ENCODE results near the gene KCNQ2.
"Not testable (repeated sequence)": the region's sequence is repeated elsewhere in the genome, so short reads cannot be mapped to it uniquely, and the experiment has no call there.

KCNQ2 gene

DNA sequence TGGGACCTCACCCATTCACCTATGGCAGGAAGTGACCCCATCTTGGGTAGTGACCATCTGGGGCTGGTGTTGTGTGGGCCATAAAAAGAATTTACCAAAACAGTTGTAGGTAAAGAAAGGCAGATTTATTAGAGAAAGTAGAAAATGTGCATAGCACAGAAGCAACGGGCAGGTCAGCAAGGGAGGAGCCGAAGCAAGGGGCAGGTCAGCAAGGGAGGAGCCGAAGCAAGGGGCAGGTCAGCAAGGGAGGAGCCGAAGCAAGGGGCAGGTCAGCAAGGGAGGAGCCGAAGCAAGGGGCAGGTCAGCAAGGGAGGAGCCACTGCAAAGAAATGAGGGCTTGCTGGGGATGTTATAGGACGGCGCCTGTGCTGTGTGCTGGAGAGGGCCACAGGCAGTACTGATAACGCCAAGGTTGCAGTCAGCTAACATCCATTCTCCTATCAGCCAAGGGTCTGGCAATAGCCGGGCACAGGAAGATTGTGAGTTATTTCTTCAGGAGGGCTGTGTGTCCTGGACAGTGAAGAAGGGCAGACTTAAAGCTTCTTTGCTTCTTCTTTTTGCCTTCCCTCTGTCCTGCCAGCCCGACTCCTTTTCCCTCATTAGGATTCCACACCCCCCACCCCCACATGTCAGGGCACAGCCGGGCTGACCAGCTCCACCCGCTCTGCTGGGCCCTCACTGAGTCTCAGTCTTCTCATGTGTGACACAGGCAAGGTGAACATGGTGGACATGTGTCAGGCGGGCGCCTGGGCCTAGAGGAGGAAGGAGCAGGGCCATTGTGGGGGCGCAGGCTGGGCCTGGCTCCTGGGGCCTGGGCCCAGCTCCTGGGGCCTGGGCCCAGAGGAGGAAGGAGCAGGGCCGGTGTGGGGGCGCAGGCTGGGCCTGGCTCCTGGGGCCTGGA lies 79.7 kb downstream of the KCNQ2 start:
- DNase-seq (ENCODE audit: low read depth in 1 of 2, low spot score in 1 of 2), result no peak

DNA sequence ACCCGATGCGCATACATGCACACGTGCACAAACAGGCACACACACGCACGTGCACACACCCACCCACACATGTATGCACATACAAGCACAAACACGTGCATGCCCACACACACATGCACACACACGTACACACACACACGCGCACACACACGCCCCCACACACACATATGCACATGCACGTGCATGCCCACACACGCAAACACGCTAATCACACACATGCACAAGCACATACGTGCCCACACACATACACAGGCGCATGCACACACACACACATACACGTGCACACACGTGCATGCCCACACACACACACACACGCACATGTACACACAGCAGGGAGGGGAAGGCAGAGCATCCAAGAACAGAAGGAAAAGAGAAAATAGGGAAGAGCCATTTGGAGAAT lies 84.5 kb downstream of the KCNQ2 start:
- DNase-seq (ENCODE audit: low read depth in 1 of 2, low spot score in 1 of 2), result no peak

GRCh38 chr20:63387393-63387792 lies 85.1 kb downstream of the KCNQ2 start:
- DNase-seq (ENCODE audit: low read depth in 1 of 2, low spot score in 1 of 2), result no peak

- DNase-seq (ENCODE audit: low read depth in 1 of 2, low spot score in 1 of 2), result no peak
These were observed 86.0 kb downstream of the KCNQ2 start for GRCh38 chr20:63386491-63386890.

DNA sequence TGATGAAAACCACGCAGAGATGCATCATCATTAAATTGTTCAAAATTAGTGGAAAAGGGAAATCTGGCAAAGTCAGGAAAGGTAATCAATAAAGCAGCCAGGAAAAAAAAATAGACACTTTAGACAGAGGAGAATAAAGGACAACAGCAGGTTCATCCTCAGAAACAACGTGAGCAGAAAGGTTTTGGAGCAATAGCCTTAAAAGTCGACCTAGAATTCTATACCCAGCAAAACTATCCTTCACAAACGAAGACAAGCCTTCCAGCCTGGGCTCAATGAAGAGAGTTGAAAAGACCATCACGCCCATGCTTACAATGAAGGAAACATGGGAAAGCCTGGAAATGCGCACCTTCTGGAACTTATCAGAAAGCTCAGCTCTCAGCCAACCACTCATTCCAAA lies 86.6 kb downstream of the KCNQ2 start:
- DNase-seq (ENCODE audit: low read depth in 1 of 2, low spot score in 1 of 2), result no peak

GRCh38 chr20:63384336-63384735 lies 88.1 kb downstream of the KCNQ2 start:
- no peak for DNase-seq (ENCODE audit: low read depth in 1 of 2, low spot score in 1 of 2)

- no peak for DNase-seq (ENCODE audit: low read depth in 1 of 2, low spot score in 1 of 2)
These were observed 88.9 kb downstream of the KCNQ2 start for GRCh38 chr20:63383556-63383955.

GRCh38 chr20:63382551-63383300 lies 89.7 kb downstream of the KCNQ2 start:
- DNase-seq (ENCODE audit: low read depth in 1 of 2, low spot score in 1 of 2), result no peak

DNA sequence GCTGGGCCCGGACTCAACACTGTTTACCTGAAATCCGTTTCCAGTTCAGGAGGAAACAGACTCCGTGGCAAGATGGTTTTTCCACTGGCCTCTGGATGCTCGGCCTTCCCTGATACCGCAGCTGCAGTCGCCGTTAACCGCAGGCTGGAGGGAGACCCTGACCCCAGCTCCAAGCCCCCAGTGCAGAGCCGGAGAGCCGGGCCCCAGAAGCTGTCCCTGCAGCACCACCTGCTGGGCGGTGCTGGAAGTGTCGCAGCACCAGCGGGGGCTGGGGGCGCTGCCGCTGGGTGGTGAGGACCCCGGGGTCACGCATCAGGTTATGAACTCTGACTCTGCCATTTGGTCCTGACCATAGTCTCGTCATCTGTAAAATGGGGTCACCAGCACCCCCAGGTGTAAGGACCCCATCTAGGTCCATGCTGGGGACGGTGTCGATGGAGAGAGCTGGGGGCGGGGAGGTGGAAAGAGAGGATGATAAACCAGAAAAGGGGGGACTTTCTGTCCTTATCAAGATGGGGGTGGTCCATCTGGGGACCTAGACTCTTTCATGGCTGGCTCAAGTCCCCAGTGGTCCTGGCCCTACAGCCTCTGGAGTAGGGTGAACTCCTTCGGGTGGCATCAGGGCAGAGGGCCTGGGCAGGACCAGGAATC lies 90.5 kb downstream of the KCNQ2 start:
- DNase-seq (ENCODE audit: low read depth in 1 of 2, low spot score in 1 of 2), result peak; percentile 9 to 12

DNA sequence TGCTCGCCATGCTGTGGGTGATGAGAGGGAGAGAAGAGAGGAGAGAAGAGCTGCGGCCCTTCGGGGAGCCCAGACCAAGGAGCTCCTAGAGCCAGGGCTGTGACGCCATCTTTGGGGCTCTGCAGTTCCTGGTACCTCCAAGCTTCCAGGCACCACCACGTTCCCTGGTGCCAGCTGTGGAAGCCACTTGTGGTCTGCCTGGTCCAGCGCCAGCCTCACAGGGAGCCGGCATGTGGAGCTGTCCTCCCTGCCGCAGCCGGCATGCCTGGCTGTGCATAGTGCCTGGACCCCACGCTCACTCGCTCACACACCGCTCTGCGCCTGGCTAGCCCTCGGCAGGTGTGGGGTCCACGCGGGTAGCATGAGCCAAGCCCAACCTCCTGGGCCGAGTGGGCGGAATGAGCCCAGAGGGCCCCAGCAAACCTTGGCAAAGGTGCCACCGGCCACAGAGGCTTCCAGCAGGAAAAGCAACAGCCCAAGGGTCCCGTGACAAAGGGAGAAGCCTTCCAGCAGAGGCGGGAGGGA lies 92.0 kb downstream of the KCNQ2 start:
- DNase-seq (ENCODE audit: low read depth in 1 of 2, low spot score in 1 of 2), result no peak

GRCh38 chr20:63379872-63380271 lies 92.6 kb downstream of the KCNQ2 start:
- DNase-seq (ENCODE audit: low read depth in 1 of 2, low spot score in 1 of 2), result not testable (repeated sequence)

GRCh38 chr20:63379296-63379695 lies 93.2 kb downstream of the KCNQ2 start:
- no peak for DNase-seq (ENCODE audit: low read depth in 1 of 2, low spot score in 1 of 2)

DNA sequence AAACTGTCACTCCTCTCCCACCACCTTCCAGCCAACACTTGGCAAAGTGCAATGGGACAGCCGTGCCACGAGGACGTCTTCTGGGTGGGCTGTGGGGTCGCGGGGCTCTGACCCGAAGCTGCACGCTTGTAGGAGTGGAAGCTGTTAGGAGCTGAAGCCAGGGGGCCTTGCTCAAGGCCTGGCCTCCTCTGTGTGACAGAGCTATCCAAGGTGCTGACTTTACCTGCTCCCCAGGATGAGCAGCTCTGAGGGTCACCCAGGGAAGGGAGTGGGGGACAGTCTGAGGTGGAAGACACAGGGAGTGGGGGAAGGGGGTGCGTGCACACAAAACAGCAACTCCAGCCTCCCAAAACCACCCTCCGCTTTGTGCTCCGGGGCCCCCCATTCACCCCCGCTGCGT lies 93.8 kb downstream of the KCNQ2 start:
- DNase-seq (ENCODE audit: low read depth in 1 of 2, low spot score in 1 of 2), result no peak

DNA sequence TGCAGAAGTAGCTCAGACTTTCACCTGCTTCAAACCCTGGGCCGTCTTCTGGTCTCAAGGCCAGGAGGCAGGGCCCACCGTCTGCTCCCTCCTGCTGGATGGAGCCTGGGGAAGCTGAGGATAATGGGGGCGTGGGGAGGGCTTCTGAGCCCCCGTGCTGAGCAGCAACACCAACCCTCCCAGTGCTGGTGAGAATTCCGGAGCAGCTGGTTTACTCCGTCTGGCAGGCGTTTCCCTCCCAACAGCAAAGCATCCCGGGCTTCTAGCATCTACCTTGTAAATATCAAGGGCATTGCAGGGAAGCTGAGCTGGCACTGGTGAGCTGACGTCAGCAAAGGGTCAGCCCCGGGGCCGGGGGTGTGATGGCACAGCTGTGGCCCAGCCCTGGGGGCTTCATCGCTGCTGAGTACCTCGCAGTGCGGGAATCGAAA lies 94.5 kb downstream of the KCNQ2 start:
- no peak for DNase-seq (ENCODE audit: low read depth in 1 of 2, low spot score in 1 of 2)

DNA sequence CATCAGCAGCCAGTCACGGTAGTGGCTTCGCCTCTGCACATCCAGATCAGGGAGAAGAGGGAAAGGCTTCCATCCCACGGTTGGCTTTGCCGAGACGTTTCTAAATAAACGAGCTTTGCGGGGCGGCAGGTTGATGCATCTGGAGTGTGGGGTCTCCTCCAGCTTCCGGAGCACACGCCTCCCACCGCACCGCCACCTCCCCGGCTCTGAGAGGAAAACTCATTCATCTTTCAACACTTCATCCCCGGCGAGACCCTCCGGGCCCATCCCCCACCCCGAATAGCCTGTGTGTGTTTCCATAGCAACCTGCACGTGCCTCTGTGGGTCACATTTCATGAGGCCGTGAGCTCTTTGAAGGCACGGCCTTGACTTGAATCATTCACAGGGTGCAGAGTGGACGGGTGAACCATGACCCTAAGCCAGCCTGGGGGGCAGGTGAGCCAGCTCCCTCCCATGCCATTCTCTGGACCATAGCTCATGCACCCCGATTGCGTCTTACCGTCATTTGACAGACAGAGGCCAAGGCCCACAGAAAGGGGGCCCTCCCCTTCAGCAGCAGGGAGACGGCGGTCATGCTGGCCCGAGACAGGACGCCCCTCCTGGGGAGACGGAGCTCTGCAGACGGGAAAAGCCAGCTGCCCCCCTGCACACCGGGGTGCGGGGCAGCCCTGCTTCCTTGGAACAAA lies 95.1 kb downstream of the KCNQ2 start:
- no peak for DNase-seq (ENCODE audit: low read depth in 1 of 2, low spot score in 1 of 2)

- DNase-seq (ENCODE audit: low read depth in 1 of 2, low spot score in 1 of 2), result no peak
These were observed 95.9 kb downstream of the KCNQ2 start for GRCh38 chr20:63376283-63377250.

DNA sequence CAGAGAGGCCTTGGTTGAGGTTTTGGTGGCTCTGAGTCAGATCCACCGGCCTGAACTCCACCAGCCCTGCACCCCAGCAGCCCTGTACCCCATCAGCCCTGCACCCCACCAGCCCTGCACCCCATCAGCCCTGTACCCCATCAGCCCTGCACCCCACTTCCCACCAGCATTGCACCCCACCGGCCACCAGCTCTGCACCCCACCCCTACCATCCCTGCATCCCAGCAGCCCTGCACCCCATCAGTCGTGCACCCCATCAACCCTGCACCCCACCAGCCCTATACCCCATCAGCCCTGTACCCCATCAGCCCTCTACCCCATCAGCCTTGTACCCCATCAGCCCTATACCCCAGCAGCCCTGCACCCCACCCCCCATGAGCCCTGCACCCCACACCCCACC lies 97.0 kb downstream of the KCNQ2 start:
- no peak for DNase-seq (ENCODE audit: low read depth in 1 of 2, low spot score in 1 of 2)

DNA sequence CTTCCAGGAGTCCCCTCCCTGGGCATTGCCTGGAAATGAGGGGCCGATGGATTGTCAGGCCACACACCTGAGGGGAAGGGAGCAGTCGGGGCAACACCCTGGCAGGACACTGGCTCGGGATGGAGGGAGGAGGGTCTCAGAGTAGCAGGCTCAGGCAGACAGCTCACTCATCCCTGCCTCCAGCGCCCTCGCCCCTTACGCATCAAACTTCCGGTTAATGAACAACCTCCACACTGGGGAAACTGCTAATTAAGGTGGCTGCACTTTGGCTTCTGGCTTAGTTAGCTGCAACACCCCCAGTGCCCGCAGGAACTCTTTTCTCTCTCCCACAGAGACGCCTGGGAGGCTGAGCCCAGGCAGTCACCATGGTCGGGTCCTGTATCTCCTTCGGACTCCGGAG lies 98.0 kb downstream of the KCNQ2 start:
- DNase-seq (ENCODE audit: low read depth in 1 of 2, low spot score in 1 of 2), result no peak

DNA sequence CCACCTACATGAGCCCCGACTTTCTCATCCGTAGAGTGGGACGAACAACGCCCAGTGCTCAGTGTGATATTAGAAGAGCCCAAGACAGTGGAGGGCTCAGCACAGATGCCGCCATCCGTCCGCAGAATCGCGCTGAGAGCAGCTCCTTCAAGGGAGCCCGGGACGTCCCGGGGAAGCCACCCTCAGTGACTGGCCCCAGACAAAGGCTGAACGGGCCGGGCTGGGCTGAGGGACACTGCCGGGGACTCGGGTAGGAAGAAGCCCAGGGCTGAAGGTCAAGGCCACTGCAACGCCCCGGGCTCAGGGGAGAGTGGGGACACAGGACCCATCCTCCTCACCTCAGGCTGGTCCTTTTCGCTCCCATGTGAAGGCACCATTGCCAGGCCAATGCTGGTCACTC lies 98.5 kb downstream of the KCNQ2 start:
- no peak for DNase-seq (ENCODE audit: low read depth in 1 of 2, low spot score in 1 of 2)
